Stimulated activated CD8-positive, alpha-beta memory T cell treated with anti-CD3 and anti-CD28 coated beads, Interleukin-15, amount 100 ng/mL, for 4 hours (primary cell): ENCODE data around the gene LSAMP.
"Not testable (repeated sequence)": the region's sequence is repeated elsewhere in the genome, so short reads cannot be mapped to it uniquely, and the experiment has no call there.

Source experiments
- DNase-seq, 2 donors: peaks; one replicate each; pipeline ENCODE4 v3.0.0-alpha.2; 2020; ENCODE audit warnings: low read depth in 2 of 2

LSAMP gene

GRCh38 chr3:115758076-115758763 lies 687.1 kb downstream of the LSAMP start:
- no peak for DNase-seq

DNA sequence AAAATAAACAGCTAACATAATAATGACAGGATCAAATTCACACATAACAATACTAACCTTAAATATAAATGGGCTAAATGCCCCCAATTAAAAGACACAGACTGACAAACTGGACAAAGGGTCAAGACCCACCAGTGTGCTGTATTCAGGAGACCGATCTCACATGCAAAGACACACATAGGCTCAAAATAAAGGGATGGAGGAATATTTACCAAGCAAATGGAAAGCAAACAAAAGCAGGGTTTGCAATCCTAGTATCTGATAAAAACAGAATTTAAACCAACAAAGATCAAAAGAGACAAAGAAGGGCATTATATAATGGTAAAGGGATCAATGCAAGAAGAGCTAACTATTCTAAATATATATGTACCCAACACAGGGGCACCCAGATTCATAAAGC lies 692.3 kb downstream of the LSAMP start:
- DNase-seq = not testable (repeated sequence)
